Upper lobe of left lung (tissue), 6 donors: ENCODE data around the gene PRPH. TPM values are rescaled to one million over a fixed set of nuclear protein-coding genes. Genes with fewer than 3 reads are reported as not detected.

Experiments used
- ATAC-seq, 2 donors: fragments of 200-7000 bp; cut with Tn5 transposase; one replicate each; pipeline ENCODE4 v1.9.1; 2022; ENCODE audit warnings: mild to moderate bottlenecking in 2 of 2, moderate library complexity in 2 of 2; ENCODE audit not compliant: low FRiP score in 2 of 2
- DNase-seq, 2 donors: peaks; one replicate each; pipeline ENCODE4 v3.0.0-alpha.2; 2019 to 2020
- H3K27ac ChIP-seq, 4 donors: fragments of 200-600 bp; sonication (generic); one replicate each; pipeline ENCODE4 v1.5.1; 2016 to 2019
- H3K27me3 ChIP-seq, 4 donors: fragments of 200-600 bp; sonication (generic); one replicate each; pipeline ENCODE4 v1.5.1; 2017 to 2019
- H3K36me3 ChIP-seq, 4 donors: fragments of 200-600 bp; sonication (generic); one replicate each; pipeline ENCODE4 v1.5.1; 2016 to 2019
- H3K4me1 ChIP-seq, 4 donors: fragments of 200-600 bp; sonication (generic); one replicate each; pipeline ENCODE4 v1.5.1; 2018 to 2019
- H3K4me3 ChIP-seq, 4 donors: fragments of 200-600 bp; sonication (generic); one replicate each; pipeline ENCODE4 v1.5.1; 2017 to 2019; ENCODE audit warnings: mild to moderate bottlenecking in 2 of 4, moderate library complexity in 1 of 4
- H3K9me3 ChIP-seq, 4 donors: fragments of 200-600 bp; sonication (generic); one replicate each; pipeline ENCODE4 v1.5.1; 2018 to 2019
- EP300 ChIP-seq, 4 donors: sonication (generic); formaldehyde crosslinking; IDR thresholded peaks; one replicate each; pipeline ENCODE4 v1.5.1; 2017; ENCODE audit warnings: antibody characterized with exemption in 4 of 4, control low read depth in 2 of 4
- POLR2A ChIP-seq, 4 donors: fragments of 450-650 bp; IDR thresholded peaks; one replicate each; pipeline ENCODE4 v1.5.1; 2016 to 2017; ENCODE audit warnings: antibody characterized with exemption in 4 of 4, mild to moderate bottlenecking in 2 of 4
- POLR2AphosphoS5 ChIP-seq, 2 donors: sonication (generic); formaldehyde crosslinking; IDR thresholded peaks; one replicate each; pipeline ENCODE4 v1.5.1; 2017; ENCODE audit warnings: antibody characterized with exemption in 2 of 2
- WGBS, 2 donors: methylation state at CpG; one replicate each; pipeline ENCODE4 v1.1.5; 2017 to 2018; 5-methylcytosine and 5-hydroxymethylcytosine counted together
- total RNA-seq, 6 donors: library from RNA; depleted of rRNA in 4 of 6; stranded (reverse); fragments of >200 nt in 4 of 6; gene quantifications; one replicate each; pipeline versions ENCODE4 v1.1.0 to v1.2.1, GENCODE V29; 2016 to 2021
- TF ChIP-seq, protein P1 (sequence below), 6 experiments: fragments of 450-650 bp in 4 of 6; fragments of 200-600 bp in 2 of 6; sonication (generic) in 2 of 6; IDR thresholded peaks; one replicate each; pipeline ENCODE4 v1.5.1; 2016 to 2019; ENCODE audit warnings: antibody characterized with exemption in 6 of 6
- donor health status: DM: no; HTN: no; CAD: no; lungs with moderate emphysema.
- donor health status: DM: no; HTN: yes; CAD: no; lungs with severe emphysema.

The PRPH gene
- total RNA-seq, 6 donors from 2014 or later: 0.27 to 1.2 TPM; not detected in 4

GRCh38 chr12:49296836-49297694 lies 2.1 kb downstream of the PRPH start:
- TF ChIP-seq, protein P1, sequence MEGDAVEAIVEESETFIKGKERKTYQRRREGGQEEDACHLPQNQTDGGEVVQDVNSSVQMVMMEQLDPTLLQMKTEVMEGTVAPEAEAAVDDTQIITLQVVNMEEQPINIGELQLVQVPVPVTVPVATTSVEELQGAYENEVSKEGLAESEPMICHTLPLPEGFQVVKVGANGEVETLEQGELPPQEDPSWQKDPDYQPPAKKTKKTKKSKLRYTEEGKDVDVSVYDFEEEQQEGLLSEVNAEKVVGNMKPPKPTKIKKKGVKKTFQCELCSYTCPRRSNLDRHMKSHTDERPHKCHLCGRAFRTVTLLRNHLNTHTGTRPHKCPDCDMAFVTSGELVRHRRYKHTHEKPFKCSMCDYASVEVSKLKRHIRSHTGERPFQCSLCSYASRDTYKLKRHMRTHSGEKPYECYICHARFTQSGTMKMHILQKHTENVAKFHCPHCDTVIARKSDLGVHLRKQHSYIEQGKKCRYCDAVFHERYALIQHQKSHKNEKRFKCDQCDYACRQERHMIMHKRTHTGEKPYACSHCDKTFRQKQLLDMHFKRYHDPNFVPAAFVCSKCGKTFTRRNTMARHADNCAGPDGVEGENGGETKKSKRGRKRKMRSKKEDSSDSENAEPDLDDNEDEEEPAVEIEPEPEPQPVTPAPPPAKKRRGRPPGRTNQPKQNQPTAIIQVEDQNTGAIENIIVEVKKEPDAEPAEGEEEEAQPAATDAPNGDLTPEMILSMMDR (IDR thresholded peaks at IDR 0.05): peak in 5 of 6 experiments; percentile 5 to 28 (median 23)
- TF ChIP-seq POLR2AphosphoS5 (IDR thresholded peaks at IDR 0.05): no peak
- no peak for TF ChIP-seq EP300 (IDR thresholded peaks at IDR 0.05)
- Histone ChIP-seq H3K4me1 (peaks cover 21 to 46% (median 29%) of the 10 kb centered on the region in 4 donors), H3K4me3 (peak overlapping the region; percentile 6 to 27 (median 12)), H3K36me3 (no peaks in the 10 kb centered on the region), H3K9me3 (no peaks in the 10 kb centered on the region), H3K27me3 (peaks cover 0 to 42% (median 34%) of the 10 kb centered on the region in 4 donors), H3K27ac (no peak overlapping the region)
- WGBS, 2 donors: 7 to 12% methylated on average over 33 to 45 of the region's 77 CpGs
- ATAC-seq (peak in 1 of 2 donors; percentile 43), DNase-seq (peak; percentile 49 to 82)

- Histone ChIP-seq H3K4me1 (peaks cover 21 to 46% (median 29%) of the 10 kb centered on the region in 4 donors), H3K9me3 (no peaks in the 10 kb centered on the region), H3K4me3 (peak overlapping the region in 2 of 4 donors; percentile 12 to 27), H3K27me3 (peaks cover 0 to 42% (median 34%) of the 10 kb centered on the region in 4 donors), H3K36me3 (no peaks in the 10 kb centered on the region), H3K27ac (no peak overlapping the region)
- TF ChIP-seq POLR2AphosphoS5 (IDR thresholded peaks at IDR 0.05): no peak
- TF ChIP-seq EP300 (IDR thresholded peaks at IDR 0.05): no peak
- TF ChIP-seq, protein P1 (IDR thresholded peaks at IDR 0.05): no peak
- TF ChIP-seq POLR2A (IDR thresholded peaks at IDR 0.05): no peak
- 29 to 32% methylated on average over 7 to 8 of the region's 8 CpGs for WGBS, 2 donors
- DNase-seq (no peak), ATAC-seq (no peak)
Observed at GRCh38 chr12:49297695-49298060, 2.7 kb downstream of the PRPH start.

- Histone ChIP-seq H3K27me3 (peaks cover 0 to 42% (median 34%) of the 10 kb centered on the region in 4 donors), H3K36me3 (no peaks in the 10 kb centered on the region), H3K4me3 (no peak overlapping the region), H3K4me1 (peaks cover 21 to 41% (median 25%) of the 10 kb centered on the region in 4 donors), H3K9me3 (no peaks in the 10 kb centered on the region), H3K27ac (no peak overlapping the region)
- no peak for TF ChIP-seq POLR2AphosphoS5 (IDR thresholded peaks at IDR 0.05)
- no peak for TF ChIP-seq EP300 (IDR thresholded peaks at IDR 0.05)
- no peak for TF ChIP-seq POLR2A (IDR thresholded peaks at IDR 0.05)
- TF ChIP-seq, protein P1 (IDR thresholded peaks at IDR 0.05): peak in 2 of 6 experiments; percentile 14 to 15
- DNase-seq: no peak
- no peak for ATAC-seq
- 52 to 65% methylated on average over 6 of the region's 6 CpGs for WGBS, 2 donors
Observed at GRCh38 chr12:49298160-49298559, 3.2 kb downstream of the PRPH start.

DNA sequence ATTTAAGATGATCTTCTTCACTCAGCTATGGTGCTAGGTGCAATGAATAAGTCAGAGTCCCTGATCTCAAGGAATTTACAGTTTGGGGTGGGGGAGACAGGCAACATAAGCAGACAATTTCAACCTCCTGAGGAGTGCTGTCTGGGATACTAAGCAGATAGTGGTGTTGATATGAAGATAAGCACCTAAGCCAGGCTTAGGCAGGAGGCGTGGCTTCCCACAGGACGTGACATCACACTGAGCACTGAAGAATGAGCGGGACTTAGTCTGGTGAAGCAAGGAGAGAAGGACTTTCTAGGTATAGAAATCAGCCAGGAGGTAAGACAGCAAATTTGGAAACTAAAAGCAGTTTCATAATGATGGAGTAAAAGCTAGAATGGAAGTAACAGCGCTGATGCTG lies 6.8 kb downstream of the PRPH start:
- TF ChIP-seq, protein P1 (IDR thresholded peaks at IDR 0.05): no peak
- no peak for TF ChIP-seq POLR2A (IDR thresholded peaks at IDR 0.05)
- TF ChIP-seq POLR2AphosphoS5 (IDR thresholded peaks at IDR 0.05): no peak
- no peak for TF ChIP-seq EP300 (IDR thresholded peaks at IDR 0.05)
- Histone ChIP-seq H3K4me1 (peaks cover 9 to 17% (median 10%) of the 10 kb centered on the region in 4 donors), H3K27me3 (peaks cover 0 to 21% (median 13%) of the 10 kb centered on the region in 4 donors), H3K9me3 (no peaks in the 10 kb centered on the region), H3K4me3 (no peak overlapping the region), H3K36me3 (no peaks in the 10 kb centered on the region), H3K27ac (no peak overlapping the region)
- DNase-seq (no peak), ATAC-seq (no peak)
- WGBS, 2 donors: 62 to 64% methylated on average over 4 of the region's 4 CpGs
